Measurements from ENCODE around the gene CAND1. TPM values are rescaled to one million over a fixed set of nuclear protein-coding genes. Genes with fewer than 3 reads are reported as not detected.

The CAND1 gene
- total RNA-seq, 1 experiment from 2014 or later = 160 TPM

DNA sequence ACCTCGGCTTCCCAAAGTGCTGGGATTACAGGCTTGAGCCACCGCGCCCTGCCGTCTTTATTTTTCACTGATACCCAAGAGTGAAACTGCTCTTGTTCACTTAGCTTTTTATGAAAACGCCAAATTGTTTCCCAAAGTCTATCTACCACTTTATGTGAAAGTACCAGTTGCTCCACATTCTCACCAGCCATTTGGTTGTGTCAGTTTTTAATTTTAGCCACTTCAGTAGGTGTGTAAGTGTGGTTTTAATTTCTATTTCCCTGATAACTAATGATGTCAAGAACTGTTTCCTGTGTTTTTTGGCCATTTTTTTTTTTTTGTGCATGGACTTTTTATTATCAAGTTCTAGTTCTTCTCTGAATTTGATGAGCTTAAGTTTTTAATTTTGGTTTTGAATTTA, 17.1 kb downstream of the CAND1 start:
- peaks cover 46% of the 10 kb centered on the region for H3K36me3 Mint-ChIP-seq (ENCODE audit: insufficient read depth, unreplicated experiment)
- no peaks in the 10 kb centered on the region for H3K9me3 Mint-ChIP-seq (ENCODE audit: unreplicated experiment)
- POLR2A ChIA-PET = interaction anchor here (0.6 to 3.6 kb wide), 4 partner anchors 10 to 93 kb away, joined by 3 to 17 read pairs (median 8); partner anchors contain the start of gene CAND1
- CTCF ChIA-PET = interaction anchor here (0.5 kb wide), 1 partner anchor 91 kb away, joined by 3 read pairs; no protein-coding TSS in a partner anchor
- H3K27me3 Mint-ChIP-seq (ENCODE audit: insufficient read depth, unreplicated experiment) = no peaks in the 10 kb centered on the region
- peaks cover 4% of the 10 kb centered on the region for H3K4me1 Mint-ChIP-seq (ENCODE audit: insufficient read depth, unreplicated experiment)
- TF ChIP-seq, protein P1, sequence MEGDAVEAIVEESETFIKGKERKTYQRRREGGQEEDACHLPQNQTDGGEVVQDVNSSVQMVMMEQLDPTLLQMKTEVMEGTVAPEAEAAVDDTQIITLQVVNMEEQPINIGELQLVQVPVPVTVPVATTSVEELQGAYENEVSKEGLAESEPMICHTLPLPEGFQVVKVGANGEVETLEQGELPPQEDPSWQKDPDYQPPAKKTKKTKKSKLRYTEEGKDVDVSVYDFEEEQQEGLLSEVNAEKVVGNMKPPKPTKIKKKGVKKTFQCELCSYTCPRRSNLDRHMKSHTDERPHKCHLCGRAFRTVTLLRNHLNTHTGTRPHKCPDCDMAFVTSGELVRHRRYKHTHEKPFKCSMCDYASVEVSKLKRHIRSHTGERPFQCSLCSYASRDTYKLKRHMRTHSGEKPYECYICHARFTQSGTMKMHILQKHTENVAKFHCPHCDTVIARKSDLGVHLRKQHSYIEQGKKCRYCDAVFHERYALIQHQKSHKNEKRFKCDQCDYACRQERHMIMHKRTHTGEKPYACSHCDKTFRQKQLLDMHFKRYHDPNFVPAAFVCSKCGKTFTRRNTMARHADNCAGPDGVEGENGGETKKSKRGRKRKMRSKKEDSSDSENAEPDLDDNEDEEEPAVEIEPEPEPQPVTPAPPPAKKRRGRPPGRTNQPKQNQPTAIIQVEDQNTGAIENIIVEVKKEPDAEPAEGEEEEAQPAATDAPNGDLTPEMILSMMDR (IDR thresholded peaks at IDR 0.05; ENCODE audit: unreplicated experiment) = no peak
- intact Hi-C loops (cut with micrococcal nuclease) = no loop called here
- no peak for DNase-seq (ENCODE audit: unreplicated experiment)
- H3K27ac Mint-ChIP-seq (ENCODE audit: low read depth, unreplicated experiment) = peak overlapping the region; percentile 44
- no peak overlapping the region for H3K4me3 Mint-ChIP-seq (ENCODE audit: unreplicated experiment)
- BruUV-seq (replicated peaks) = no TSS peak

DNA sequence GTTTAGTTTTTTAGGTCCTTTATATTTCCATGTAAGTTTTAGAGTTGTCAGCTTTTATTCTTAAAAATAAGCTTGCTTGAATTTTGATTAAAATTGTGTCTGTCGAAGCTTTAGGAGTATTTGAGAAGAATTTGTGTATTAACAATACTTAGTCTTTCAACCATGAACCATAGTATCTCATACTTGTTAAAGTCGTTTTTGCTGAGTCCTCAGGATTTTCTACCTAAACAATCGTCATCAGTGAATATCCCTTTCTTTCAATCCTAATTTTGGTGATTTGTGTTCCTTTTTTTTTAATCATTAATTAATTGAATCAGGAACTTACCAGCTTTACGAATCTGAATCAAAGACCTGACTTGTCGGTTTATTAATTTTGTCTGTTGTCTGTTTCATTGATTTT, 18.2 kb downstream of the CAND1 start:
- Mint-ChIP-seq H3K4me1 (ENCODE audit: insufficient read depth, unreplicated experiment) (no peaks in the 10 kb centered on the region), H3K4me3 (ENCODE audit: unreplicated experiment) (no peak overlapping the region), H3K27ac (ENCODE audit: low read depth, unreplicated experiment) (peak overlapping the region; percentile 44), H3K9me3 (ENCODE audit: unreplicated experiment) (no peaks in the 10 kb centered on the region), H3K36me3 (ENCODE audit: insufficient read depth, unreplicated experiment) (peaks cover 52% of the 10 kb centered on the region), H3K27me3 (ENCODE audit: insufficient read depth, unreplicated experiment) (no peaks in the 10 kb centered on the region)
- ChIA-PET POLR2A (interaction anchor here (2.6 to 3.6 kb wide), 2 partner anchors 14 to 19 kb away, joined by 12 to 17 read pairs; partner anchors contain the start of gene CAND1), CTCF (interaction anchor here (0.7 kb wide), 1 partner anchor 218 kb away, joined by 3 read pairs; no protein-coding TSS in a partner anchor)
- no TSS peak for BruUV-seq (replicated peaks)
- intact Hi-C loops (cut with micrococcal nuclease) = no loop called here
- DNase-seq (ENCODE audit: unreplicated experiment) = no peak
- TF ChIP-seq, protein P1 (IDR thresholded peaks at IDR 0.05; ENCODE audit: unreplicated experiment) = no peak

DNA sequence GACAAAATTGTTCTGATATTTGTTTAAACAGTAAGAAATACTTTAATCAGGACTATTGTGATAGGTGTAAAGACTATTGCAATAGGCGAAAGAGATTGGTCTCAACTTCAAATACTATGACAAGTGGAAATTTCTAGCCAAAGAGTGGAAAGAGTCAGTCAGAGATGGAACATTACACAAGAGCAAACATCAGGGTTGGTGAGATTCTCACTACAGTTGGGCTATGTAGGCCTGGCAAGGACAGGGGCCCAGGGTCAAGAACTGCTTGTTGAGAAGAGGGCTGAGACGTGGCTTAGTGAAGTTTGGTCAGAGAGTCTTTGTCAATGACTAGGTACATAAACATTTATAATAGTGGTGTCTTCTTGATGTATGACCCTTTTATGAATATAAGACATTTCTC, 19.4 kb downstream of the CAND1 start:
- DNase-seq (ENCODE audit: unreplicated experiment) = no peak
- Mint-ChIP-seq H3K4me1 (ENCODE audit: insufficient read depth, unreplicated experiment) (no peaks in the 10 kb centered on the region), H3K36me3 (ENCODE audit: insufficient read depth, unreplicated experiment) (peaks cover 47% of the 10 kb centered on the region), H3K27me3 (ENCODE audit: insufficient read depth, unreplicated experiment) (no peaks in the 10 kb centered on the region), H3K27ac (ENCODE audit: low read depth, unreplicated experiment) (no peak overlapping the region), H3K9me3 (ENCODE audit: unreplicated experiment) (no peaks in the 10 kb centered on the region), H3K4me3 (ENCODE audit: unreplicated experiment) (no peak overlapping the region)
- POLR2A ChIA-PET = interaction anchor here (3.6 kb wide), 1 partner anchor 15 kb away, joined by 17 read pairs; no protein-coding TSS in a partner anchor
- intact Hi-C loops (cut with micrococcal nuclease) = no loop called here
- CTCF ChIA-PET = interaction anchor here (0.7 kb wide), 1 partner anchor 66 kb away, joined by 3 read pairs; no protein-coding TSS in a partner anchor
- TF ChIP-seq, protein P1 (IDR thresholded peaks at IDR 0.05; ENCODE audit: unreplicated experiment) = no peak
- BruUV-seq (replicated peaks) = no TSS peak

- Mint-ChIP-seq H3K36me3 (ENCODE audit: insufficient read depth, unreplicated experiment) (peaks cover 48% of the 10 kb centered on the region), H3K27me3 (ENCODE audit: insufficient read depth, unreplicated experiment) (no peaks in the 10 kb centered on the region), H3K27ac (ENCODE audit: low read depth, unreplicated experiment) (no peak overlapping the region), H3K4me3 (ENCODE audit: unreplicated experiment) (no peak overlapping the region), H3K4me1 (ENCODE audit: insufficient read depth, unreplicated experiment) (peaks cover 1% of the 10 kb centered on the region), H3K9me3 (ENCODE audit: unreplicated experiment) (no peaks in the 10 kb centered on the region)
- POLR2A ChIA-PET = no interaction called here
- BruUV-seq (replicated peaks) = no TSS peak
- CTCF ChIA-PET = no interaction called here
- intact Hi-C loops (cut with micrococcal nuclease) = no loop called here
- TF ChIP-seq, protein P1 (IDR thresholded peaks at IDR 0.05; ENCODE audit: unreplicated experiment) = no peak
- DNase-seq (ENCODE audit: unreplicated experiment) = no peak
These were observed 21.2 kb downstream of the CAND1 start for GRCh38 chr12:67290378-67290777.
